HFFc6 (cell line): ENCODE measurements around the gene PHOSPHO2. TPM values are rescaled to one million over a fixed set of nuclear protein-coding genes. Genes with fewer than 3 reads are reported as not detected.

Experiments
- DNase-seq: peaks from one replicate; pipeline ENCODE4 v3.0.0-alpha.2; 2018
- H3K27ac Mint-ChIP-seq: 2 replicates; pipeline ENCODE4 v1.8.0; 2020; ENCODE audit warnings: mild to moderate bottlenecking, mixed read lengths
- H3K27me3 Mint-ChIP-seq: 2 replicates; pipeline ENCODE4 v1.8.0; 2021; ENCODE audit warnings: mild to moderate bottlenecking, moderate library complexity, mixed read lengths; ENCODE audit not compliant: insufficient read depth
- H3K36me3 Mint-ChIP-seq: 2 replicates; pipeline ENCODE4 v1.8.0; 2021; ENCODE audit warnings: low read depth, mixed read lengths
- H3K4me1 Mint-ChIP-seq: 2 replicates; pipeline ENCODE4 v1.8.0; 2020; ENCODE audit warnings: low read depth, mixed read lengths
- H3K4me3 Mint-ChIP-seq: 2 replicates; pipeline ENCODE4 v1.8.0; 2020; ENCODE audit warnings: mild to moderate bottlenecking, moderate library complexity, mixed read lengths
- H3K9me3 Mint-ChIP-seq: 2 replicates; pipeline ENCODE4 v1.8.0; 2020; ENCODE audit warnings: mild to moderate bottlenecking, mixed read lengths
- total RNA-seq, 6 experiments: library from RNA; stranded (reverse); fragmentation: NEBNext Ultra II Directional; extraction: Animal tissue kit (Norgen Biotek cat#: 25700); gene quantifications; 2 replicates in 1 of 6; 3 replicates in 5 of 6; pipeline ENCODE4 v1.2.3, GENCODE V29; 2021
- TF ChIP-seq, protein P1 (sequence below): fragments of 200-600 bp; sonication (generic); IDR thresholded peaks from 2 replicates; pipeline ENCODE4 v1.5.0; 2021; ENCODE audit warnings: antibody characterized with exemption, mild to moderate bottlenecking

PHOSPHO2 gene
- total RNA-seq, 6 experiments from 2014 or later, result 1.6 to 2.6 (median 2.0) TPM

DNA sequence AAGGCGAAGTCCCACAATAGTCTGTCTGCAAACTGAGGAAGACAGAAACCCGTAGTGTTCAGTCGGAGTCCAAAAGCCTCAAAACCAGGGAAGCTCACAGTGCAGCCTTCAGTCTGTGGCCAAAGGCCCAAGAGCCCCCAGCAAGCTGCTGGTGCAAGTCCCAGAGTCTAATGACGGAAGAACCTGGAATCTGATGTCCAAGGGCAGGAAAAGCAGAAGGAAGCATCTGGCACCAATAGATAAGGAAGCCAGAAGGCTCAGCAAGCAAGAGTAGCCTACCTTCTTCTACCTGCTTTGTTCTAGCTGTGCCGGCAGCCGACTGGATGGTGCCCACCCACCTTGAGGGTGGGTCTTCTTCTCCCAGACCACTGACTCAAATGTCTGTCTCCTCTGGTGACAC is 21.9 kb upstream of the PHOSPHO2 start:
- TF ChIP-seq, protein P1, sequence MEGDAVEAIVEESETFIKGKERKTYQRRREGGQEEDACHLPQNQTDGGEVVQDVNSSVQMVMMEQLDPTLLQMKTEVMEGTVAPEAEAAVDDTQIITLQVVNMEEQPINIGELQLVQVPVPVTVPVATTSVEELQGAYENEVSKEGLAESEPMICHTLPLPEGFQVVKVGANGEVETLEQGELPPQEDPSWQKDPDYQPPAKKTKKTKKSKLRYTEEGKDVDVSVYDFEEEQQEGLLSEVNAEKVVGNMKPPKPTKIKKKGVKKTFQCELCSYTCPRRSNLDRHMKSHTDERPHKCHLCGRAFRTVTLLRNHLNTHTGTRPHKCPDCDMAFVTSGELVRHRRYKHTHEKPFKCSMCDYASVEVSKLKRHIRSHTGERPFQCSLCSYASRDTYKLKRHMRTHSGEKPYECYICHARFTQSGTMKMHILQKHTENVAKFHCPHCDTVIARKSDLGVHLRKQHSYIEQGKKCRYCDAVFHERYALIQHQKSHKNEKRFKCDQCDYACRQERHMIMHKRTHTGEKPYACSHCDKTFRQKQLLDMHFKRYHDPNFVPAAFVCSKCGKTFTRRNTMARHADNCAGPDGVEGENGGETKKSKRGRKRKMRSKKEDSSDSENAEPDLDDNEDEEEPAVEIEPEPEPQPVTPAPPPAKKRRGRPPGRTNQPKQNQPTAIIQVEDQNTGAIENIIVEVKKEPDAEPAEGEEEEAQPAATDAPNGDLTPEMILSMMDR, result no peak
- peaks cover 8% of the 10 kb centered on the region for H3K4me1 Mint-ChIP-seq
- no peaks in the 10 kb centered on the region for H3K9me3 Mint-ChIP-seq
- peaks cover 5% of the 10 kb centered on the region for H3K27me3 Mint-ChIP-seq
- no peak for DNase-seq
- no peak overlapping the region for H3K27ac Mint-ChIP-seq
- H3K36me3 Mint-ChIP-seq, result no peaks in the 10 kb centered on the region
- no peak overlapping the region for H3K4me3 Mint-ChIP-seq

GRCh38 chr2:169673106-169673505 is 21.2 kb upstream of the PHOSPHO2 start:
- Mint-ChIP-seq H3K9me3 (no peaks in the 10 kb centered on the region), H3K27ac (no peak overlapping the region), H3K27me3 (peaks cover 5% of the 10 kb centered on the region), H3K4me3 (no peak overlapping the region), H3K4me1 (peaks cover 8% of the 10 kb centered on the region), H3K36me3 (no peaks in the 10 kb centered on the region)
- DNase-seq, result no peak
- TF ChIP-seq, protein P1, result no peak

DNA sequence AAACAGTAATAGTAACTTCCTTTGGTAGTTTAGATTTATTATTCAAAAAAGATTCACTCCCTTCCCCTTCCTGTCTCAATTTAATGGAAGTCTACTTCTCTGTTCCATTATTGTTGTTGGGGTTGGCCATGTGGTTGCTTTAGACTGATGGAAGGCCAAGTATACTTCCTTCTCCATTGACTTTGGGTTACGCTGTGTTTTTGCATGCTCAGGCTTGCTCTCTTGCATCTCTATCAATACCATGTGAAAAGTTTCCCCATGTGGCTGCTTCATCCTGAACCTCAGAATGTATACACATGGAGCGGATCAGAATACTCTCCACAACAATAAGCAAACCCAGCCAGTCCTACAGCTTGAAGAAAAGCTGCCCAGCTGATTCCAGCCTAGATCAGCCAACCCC is 20.3 kb upstream of the PHOSPHO2 start:
- peaks cover 5% of the 10 kb centered on the region for H3K27me3 Mint-ChIP-seq
- H3K36me3 Mint-ChIP-seq, result no peaks in the 10 kb centered on the region
- no peak overlapping the region for H3K4me3 Mint-ChIP-seq
- DNase-seq, result no peak
- H3K4me1 Mint-ChIP-seq, result peaks cover 8% of the 10 kb centered on the region
- H3K27ac Mint-ChIP-seq, result no peak overlapping the region
- H3K9me3 Mint-ChIP-seq, result no peaks in the 10 kb centered on the region
- TF ChIP-seq, protein P1, result no peak

- no peak overlapping the region for H3K27ac Mint-ChIP-seq
These were observed 17.9 kb upstream of the PHOSPHO2 start for GRCh38 chr2:169676357-169676756.

DNA sequence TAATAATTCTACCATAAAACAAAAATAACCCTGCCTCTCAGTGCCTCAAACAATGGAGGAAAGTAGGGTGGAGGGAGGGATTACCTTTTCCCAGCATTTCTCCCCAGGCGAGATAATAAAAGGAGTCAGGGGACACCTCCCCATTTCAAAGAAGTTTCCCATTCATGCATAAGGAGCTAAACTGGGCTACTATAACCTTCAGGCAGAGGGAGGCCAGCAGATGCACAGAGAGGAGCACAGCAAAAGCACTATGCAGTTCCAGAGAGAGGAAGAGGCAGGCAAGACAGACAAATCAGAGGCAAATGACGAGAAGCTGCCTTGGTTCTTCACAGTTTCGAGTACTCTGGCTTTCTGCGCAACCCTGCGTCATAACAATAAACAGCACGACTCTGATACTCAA is 17.4 kb upstream of the PHOSPHO2 start:
- peaks cover 5% of the 10 kb centered on the region for H3K27me3 Mint-ChIP-seq
- H3K36me3 Mint-ChIP-seq, result no peaks in the 10 kb centered on the region
- H3K9me3 Mint-ChIP-seq, result no peaks in the 10 kb centered on the region
- no peak for DNase-seq
- no peaks in the 10 kb centered on the region for H3K4me1 Mint-ChIP-seq
- H3K4me3 Mint-ChIP-seq, result no peak overlapping the region
- TF ChIP-seq, protein P1, result no peak
- H3K27ac Mint-ChIP-seq, result no peak overlapping the region

More at GRCh38 chr2:169676357-169676756, 17.9 kb upstream of the PHOSPHO2 start:
- no peaks in the 10 kb centered on the region for H3K9me3 Mint-ChIP-seq
- H3K4me3 Mint-ChIP-seq, result no peak overlapping the region
- TF ChIP-seq, protein P1, result peak; percentile 28; the same call in 1 of the 2 replicates
- no peak for DNase-seq
- H3K27me3 Mint-ChIP-seq, result peaks cover 5% of the 10 kb centered on the region
- no peaks in the 10 kb centered on the region for H3K4me1 Mint-ChIP-seq
- no peaks in the 10 kb centered on the region for H3K36me3 Mint-ChIP-seq

- no peak for DNase-seq
- no peak overlapping the region for H3K4me3 Mint-ChIP-seq
These were observed 11.2 kb upstream of the PHOSPHO2 start for GRCh38 chr2:169683054-169683424.

More at GRCh38 chr2:169683054-169683424, 11.2 kb upstream of the PHOSPHO2 start:
- TF ChIP-seq, protein P1, result no peak
- H3K27me3 Mint-ChIP-seq, result no peaks in the 10 kb centered on the region; the same call in 1 of the 2 replicates
- no peaks in the 10 kb centered on the region for H3K36me3 Mint-ChIP-seq
- no peaks in the 10 kb centered on the region for H3K4me1 Mint-ChIP-seq
- H3K27ac Mint-ChIP-seq, result no peak overlapping the region
- H3K9me3 Mint-ChIP-seq, result no peaks in the 10 kb centered on the region; the same call in 1 of the 2 replicates
